GM21515 (cell line): Measurements from ENCODE around the gene NPR2.
A peak's percentile ranks its signal among the peaks of the same experiment; 100 is the strongest.

Experiments used
- ATAC-seq: cut with Tn5 transposase; IDR thresholded peaks from one replicate; pipeline ENCODE4 v1.9.1; 2021; ENCODE audit not compliant: unreplicated experiment

Gene NPR2

DNA sequence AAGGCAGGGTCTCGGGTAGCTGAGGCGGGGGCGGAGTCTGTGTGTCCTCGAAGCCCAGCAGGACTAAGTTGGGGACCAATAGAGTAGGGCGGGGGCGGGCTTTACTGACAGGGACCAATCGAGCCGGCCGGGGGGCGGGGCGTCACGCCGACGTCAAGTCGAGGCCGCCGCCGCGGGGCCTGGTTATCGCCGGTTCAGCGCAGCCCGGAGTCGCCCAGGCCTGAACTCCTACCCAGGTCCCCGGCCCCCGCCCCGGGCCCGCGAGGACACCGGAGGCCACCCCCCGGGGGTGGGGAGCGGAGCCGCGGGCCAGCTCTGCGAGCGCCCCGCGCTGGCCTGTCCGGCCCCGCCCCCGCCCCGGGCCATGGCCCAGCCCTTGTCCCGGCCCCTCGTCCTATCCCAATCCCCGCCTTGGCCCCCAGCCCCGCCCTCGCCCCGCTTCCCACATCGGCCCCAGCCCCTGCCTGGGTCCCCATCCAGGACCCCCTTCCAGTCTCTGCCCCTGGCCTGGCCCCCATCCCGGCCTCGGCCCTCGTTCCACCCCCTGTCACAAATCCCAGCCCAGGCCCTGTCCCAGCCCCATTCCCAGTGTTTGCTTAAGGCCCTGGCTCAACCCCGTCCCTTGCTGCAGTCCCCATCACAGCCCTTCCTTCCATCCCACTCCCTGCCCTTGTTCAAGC is 37.8 kb downstream of the NPR2 start, which contains the start of gene TMEM8B:
Gene TMEM8B, plus strand, starts transcription at position 145 of the 680 bp plus-strand sequence. Its CDS starts 220 bp downstream, at position 365.
- peak; percentile 75 for ATAC-seq

DNA sequence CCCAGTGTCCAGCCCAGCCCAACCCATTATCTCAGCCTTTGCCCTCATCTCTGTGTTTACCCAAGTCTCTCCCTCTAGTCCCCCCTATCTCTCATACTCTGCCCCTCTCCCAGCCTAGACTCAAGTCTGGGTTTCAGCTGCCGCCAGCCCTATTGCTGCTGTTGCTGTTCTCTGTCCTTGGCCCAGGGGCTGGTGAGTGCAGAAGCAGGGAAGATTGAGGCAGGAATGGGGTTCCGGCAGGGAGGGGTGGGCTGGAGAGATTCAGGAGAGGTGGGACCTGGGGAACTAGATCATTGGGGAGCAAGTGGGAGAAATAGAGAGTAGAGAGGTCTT is 38.3 kb downstream of the NPR2 start:
- ATAC-seq: no peak

DNA sequence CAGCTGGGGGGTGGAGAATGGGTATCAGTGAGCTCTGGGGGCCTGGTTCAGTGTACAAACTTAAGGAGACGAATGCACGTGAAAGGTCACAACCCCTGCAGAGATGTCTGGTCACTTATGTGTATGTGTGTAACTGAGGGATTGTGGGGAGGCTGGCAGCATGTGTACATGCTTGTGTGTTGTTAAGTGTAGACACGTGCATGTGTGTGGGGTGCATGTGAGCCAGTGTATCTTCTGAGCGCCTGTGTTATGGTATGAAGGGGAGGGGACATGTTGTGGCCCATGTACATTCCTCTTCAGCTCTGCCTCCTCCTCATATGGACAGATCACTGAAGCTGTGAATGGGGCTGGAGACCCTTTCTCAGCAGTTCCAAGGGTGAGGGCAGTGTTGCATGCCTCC is 39.6 kb downstream of the NPR2 start:
- no peak for ATAC-seq

DNA sequence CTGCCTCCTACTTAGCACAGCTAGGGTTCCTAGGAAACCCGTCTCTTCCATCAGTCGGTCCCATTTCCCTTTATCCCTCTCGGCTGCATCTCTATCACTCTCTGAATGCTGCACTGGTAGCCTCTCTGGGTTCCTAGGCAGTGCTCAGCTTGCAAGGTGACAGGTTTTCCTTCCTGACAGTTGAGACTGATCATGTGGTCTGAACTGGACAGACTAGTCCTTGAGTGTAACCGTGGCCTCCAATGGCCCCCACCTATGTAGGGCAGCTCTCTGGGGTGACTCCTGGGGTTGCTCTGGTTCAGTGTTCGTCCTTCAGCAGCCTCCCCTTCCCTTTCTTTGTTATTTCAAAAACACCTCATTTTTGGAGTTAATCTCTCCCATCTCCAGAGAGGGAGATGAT is 41.4 kb downstream of the NPR2 start:
- no peak for ATAC-seq

DNA sequence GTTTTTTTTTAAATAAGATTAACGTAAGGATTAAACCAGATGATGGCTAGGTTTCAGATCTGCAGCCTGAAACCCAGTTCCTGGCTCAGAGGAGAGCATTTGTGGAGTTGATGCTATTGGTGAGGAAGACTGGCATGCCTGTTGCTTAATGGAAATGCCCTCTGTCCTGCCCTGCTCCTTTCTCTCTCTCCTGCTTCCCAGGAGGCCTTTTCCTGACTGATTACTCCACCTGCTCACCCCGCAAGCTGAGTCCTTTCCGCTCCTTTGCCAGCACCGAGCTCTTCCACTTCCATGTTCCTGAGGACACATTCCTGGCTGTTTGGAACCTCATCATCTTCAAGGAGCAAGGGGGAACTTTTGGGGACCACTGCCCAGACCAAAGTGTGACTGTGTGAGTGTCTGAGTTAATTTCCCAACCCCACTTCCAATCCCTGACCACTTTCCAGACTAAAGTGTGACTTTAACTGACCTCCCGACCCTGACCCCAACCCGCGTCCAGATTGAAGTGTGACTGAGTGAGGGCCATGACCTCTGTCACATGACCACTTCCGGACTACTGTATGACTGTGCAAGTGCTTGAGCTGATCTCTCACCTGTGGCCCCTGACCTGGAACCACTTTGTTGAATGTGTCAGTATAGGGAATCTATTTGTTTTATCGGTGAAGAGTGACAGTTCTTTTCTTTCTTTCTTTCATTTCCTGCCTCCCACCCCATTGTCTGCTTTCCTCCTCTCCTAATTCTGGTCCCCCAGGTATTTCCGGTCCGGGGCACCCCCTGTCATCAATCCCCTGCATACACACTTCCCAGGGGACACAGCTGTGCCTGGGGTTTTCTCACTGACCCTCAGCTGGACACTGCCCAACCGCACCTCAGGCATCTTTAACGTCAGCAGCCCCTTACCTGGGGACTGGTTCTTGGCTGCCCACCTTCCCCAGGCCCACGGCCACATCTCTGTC is 43.1 kb downstream of the NPR2 start:
- ATAC-seq: no peak

DNA sequence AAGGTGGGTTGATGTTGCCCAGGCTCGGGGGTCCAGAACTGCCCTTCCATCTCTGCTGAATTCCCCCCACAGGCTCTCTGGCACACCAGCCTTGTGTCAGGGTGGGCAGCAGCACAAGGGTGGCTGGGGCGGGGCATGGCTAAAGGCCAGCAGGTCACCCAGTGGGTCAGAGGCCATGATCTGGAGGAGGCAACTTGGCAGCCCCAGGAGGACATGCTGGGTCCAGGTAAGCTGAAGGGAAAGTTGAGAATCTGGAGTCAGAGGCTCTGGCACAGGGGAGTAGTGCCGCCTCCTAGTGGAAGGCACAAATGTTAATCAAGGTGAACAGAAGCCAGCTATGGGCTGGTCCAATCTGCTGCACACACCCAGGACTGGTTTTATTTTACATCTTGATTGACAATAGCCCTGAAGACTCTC is 43.8 kb downstream of the NPR2 start:
- no peak for ATAC-seq

DNA sequence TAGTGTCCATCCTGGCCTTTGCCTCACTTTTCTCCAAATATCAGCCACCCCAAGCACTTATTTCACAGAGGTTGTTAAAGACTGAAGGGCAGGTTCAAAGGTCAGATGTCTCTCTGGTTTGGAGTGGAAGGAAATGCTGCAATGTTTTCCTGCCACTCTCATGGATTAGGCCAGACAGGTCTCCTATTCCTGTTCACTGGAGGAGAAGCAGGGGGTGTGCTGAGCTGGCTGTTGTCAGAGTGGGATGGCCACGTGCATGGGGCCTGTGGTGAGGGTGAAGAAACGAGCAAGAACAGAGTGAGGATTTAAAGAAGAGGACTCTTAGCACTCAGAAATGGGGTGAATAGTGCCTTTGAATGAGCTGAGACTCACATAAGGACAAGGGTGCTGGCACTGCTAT is 44.4 kb downstream of the NPR2 start:
- ATAC-seq: no peak

DNA sequence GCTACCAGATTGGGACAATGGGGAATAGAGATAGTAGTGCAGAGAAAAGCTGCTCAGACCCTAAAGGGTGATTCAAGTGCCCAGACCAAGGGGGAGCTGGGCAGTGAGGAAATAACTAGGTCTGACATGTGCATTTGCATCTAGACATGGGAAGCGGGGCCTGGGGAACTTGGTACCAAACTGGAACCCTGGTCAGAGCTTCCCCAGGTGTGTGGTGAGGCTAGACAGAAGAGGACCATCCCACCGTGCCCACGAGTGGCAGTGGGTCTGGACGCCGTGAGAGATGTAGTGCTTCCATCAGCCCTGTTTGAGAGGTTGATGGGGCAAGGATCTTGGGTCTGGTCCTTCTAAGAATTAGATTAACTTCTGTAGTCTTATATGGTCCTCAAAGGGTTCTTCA is 45.2 kb downstream of the NPR2 start:
- ATAC-seq: no peak

DNA sequence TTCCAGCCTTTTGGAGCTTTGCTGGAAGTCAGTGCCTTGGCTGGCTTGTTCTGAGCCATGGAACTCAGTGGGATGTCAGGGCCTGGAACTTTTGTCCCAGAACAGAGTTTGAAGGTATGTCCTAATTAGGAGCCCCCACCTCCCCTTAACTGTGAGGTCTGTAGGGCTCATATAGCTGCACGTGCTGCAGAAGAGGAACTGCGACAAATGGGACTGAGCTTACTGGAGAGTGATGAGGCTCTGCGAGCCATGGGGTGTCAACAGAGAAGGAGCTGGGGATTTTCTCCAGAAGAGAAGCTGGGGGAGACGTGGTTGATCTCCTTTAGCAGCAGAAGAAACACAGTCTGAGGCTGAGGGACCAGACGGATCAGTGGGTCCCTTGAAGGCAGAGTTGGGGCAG is 48.5 kb downstream of the NPR2 start:
- no peak for ATAC-seq

DNA sequence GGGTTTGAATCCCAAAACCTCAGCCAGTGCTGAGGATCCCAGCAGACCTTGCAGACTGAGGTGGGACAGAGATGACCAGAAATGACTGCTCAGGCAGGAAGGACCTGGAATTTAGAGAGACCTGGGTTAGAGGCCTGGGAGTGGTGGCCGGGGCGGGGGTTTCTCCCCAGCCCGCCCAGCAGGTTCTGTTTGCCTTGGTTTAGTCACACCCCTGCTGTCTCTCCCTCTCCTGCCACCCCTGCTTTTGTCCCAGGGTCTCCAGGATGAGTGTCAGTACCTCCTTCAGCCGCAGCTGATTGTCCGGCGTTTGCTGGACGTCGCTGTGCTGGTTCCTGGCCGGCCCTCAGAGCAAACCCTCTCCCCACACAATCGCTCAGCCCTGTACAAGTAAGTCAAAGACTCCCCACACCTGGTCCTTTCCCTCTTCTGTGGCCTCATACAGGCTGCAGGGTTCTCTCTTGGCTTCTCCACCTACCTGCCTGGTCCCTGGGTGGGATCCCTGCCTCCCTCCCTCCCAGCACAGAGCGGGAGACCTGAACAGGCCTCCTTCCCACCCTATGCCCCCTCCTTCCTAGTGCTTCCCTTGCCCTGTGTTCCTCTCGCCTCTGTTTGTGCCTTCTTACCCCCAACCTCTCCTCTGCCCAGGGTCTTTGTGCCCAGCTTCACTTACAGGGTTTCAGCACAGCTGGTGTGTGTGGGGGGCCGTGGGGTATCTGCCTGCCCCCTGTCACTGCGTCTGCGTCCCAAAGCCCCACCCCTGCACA is 49.7 kb downstream of the NPR2 start:
- ATAC-seq: no peak

DNA sequence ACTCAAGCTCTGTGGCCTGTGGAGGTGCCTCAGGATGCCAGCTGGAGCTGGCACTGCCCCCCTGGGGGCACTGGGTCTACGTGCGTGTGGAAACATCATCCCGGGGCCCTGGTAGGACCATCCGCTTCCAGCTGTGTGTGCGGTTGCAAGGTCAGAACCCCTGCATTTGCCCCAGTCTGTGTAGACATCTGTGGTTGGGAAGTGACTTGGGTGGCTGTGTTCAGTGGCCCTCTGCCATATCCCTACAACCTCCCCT is 50.2 kb downstream of the NPR2 start:
- ATAC-seq: no peak

DNA sequence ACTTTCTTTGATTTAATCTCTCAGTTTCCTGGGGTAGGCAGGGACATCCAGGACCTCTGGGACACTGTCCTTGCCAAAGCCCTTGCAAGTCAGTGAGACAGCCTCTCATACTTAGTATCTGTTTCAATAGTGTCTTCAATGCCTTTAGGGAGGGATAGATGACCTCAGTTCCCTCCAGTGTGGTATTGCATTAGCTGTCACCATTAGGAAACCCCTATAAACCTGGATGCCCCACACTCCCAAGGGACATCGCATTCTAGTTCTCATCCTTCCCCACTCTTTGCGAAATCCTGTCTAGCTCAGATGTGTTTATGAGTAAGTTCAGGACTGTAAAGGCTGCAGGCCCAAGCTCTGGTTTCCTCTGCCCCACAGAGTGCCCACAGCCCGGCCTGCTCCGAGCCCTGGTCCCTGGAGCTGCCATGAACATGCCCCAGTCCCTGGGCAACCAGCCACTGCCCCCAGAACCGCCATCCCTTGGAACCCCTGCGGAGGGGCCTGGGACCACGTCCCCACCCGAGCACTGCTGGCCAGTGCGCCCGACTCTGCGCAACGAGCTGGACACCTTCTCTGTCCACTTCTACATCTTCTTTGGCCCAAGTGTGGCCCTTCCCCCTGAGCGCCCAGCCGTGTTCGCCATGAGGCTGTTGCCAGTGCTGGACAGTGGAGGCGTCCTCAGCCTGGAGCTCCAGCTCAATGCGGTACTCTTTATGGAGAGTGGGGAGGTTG is 50.8 kb downstream of the NPR2 start:
- no peak for ATAC-seq

DNA sequence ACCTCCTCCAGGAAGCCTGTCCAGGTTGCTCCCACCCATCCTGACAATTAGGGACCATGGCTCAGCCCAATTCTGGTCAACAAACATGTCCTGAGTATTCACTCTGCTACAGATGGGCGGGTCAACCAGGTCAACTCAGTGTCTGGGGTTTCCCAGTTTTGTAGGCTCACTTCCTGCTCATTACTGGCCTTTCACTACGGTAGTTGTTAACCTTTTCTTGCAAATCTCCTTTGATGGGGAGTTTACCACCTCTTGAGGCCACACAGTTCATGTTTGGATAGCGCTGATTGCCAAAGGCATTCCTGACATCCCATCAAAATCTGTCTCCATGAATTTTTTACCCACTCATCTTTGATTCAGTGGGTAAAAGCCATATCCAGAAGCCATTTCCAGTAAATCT is 51.4 kb downstream of the NPR2 start:
- no peak for ATAC-seq

DNA sequence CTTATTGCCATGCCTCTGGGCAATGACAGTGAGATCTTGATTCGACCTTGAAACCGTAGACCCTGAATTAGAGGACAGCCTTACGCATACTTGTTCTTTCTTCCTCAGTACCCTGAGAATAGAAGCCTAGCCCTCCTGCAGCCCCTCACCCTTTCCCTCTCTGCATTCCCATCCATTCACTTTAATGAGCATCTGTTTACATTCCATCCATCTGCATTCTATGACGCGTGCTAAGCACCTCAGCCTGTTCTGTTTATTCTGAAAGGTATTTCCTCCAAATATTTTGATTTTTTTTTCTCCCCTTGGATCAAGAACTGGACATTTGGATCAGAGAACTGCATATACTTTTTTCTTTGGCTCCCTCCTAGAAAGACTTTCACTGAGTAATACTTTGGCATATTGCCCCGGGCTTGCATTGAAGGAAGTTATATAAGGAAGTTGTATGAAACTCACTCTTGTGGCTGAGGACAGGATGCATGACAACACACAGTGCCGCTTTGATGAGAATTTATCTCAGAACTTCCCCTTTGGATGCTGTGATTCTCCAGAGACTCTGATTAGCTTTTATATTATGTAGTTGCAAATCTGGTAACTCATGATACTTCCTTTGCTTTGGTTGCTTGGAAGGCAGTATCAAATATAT is 53.4 kb downstream of the NPR2 start:
- ATAC-seq: no peak

DNA sequence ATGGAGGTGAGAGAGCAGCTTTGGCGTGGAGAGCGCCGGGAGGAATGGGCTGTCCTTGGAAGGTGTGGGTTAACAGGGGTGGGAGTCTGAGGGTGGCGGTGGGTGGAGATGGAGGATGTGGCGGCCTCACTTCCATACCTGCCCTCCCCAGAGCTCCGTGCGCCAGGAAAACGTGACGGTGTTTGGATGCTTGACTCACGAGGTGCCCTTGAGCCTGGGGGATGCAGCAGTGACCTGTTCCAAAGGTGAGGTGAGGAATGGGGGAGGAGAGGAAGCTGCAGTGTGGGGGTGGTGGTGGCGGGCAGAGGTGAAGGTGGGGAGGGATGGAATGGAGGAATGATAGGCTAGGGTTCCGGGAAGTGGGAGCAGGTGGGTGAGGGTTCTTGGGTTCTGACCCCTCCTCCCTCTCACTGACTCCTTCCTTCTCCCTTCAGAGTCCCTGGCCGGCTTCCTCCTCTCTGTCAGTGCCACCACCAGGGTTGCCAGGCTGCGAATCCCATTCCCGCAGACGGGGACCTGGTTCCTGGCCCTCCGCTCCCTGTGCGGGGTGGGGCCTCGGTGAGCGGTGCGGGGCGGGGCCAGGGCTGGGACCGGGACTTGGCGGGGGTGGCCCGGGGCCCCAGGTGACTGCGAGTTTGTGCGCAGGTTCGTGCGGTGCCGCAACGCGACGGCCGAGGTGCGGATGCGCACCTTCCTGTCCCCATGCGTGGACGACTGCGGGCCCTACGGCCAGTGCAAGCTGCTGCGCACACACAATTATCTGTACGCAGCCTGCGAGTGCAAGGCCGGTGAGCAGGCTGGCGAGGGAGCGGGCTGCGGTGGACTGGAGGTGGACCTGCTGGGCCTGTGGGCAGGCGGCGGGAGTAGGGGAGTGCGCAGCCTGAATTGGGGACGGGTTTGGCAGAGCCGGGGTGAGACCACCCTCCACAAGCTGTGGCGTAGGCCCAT is 54.7 kb downstream of the NPR2 start:
- no peak for ATAC-seq

DNA sequence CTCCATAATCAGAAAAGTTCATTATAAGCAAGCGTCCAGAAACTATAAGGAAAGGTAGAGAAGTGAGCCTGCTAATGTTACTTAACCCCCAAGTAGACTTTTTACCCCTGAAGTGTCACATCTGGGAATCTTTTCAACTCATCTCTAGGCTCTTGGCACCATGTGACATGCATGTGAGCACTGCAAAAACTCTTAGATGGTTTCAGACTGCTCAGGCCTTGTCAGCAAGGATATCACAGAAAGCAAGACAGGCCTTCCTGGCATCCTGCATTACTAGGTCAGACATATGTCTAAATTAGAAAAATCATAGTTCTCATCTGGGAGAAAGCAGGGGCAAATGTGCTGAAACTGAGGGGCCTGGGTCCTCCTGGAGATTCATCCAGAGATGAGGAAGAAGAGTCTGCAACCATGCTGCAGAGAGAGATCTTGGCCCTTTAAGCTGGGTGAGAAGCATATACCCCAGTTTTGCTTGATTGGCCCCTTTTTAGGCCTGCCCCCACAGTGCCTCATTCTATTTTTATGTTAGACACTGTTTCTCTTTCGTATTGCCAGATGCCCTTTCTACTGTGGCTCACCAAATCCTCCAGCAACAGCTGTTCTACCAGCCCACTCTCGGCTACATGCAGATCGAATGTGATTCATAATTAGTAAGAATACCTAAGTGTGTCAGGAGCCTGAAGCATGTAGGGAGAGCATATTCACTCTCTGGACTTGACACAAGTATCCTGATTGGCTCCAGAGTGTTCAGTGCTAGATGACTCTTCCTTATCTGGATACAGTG is 56.6 kb downstream of the NPR2 start:
- peak; percentile 81 for ATAC-seq

DNA sequence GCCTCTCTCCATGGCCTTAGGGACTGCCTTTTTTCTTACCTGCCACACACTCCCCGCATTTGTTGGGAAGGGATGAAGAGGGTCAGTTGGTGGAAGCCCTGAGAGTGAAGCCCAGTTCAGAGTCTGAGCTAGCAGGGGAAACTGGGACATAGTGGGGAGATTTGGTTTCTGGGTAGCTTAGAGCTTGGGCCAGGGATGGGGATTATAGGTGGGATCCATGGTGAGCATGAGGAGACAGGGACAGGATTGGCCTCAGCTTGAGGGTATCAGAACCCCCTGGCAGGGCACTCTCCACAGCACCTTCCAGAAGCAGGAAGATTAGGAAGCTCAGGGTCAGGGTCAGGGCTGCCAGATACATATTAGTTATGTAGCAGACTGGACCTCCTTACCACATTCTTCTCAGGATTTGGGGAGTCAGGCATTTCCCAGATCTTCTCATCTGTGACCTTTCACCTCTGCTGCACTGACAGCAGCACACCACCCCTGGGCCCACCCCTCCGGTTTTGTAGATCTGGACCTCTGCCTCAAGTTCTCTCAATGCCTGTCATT is 61.0 kb downstream of the NPR2 start:
- ATAC-seq: no peak
